ENCODE data around the gene ARID5A.

- TF ChIP-seq CTCF (conservative IDR thresholded peaks at IDR 0.05; ENCODE audit: low read depth in 2 of 2) (no peak), EZH2 (IDR thresholded peaks at IDR 0.05; ENCODE audit: low read depth, unreplicated experiment) (no peak), POLR2AphosphoS5 (IDR thresholded peaks at IDR 0.05; ENCODE audit: low read depth) (no peak), EZH2phosphoT487 (IDR thresholded peaks at IDR 0.05; ENCODE audit: unreplicated experiment) (no peak), CREB1 (CRISPR knock-in tag; IDR thresholded peaks at IDR 0.05; ENCODE audit: low read depth) (no peak), ZNF114 (CRISPR knock-in tag; IDR thresholded peaks at IDR 0.05) (no peak), REST (IDR thresholded peaks at IDR 0.05; ENCODE audit: unreplicated experiment) (no peak), STAT1 (IDR thresholded peaks at IDR 0.05; ENCODE audit: unreplicated experiment) (no peak)
Measured at GRCh38 chr2:96558061-96558460, 21.5 kb downstream of the ARID5A start.
